ENCODE measurements around the gene EIF5A. TPM values are rescaled to one million over a fixed set of nuclear protein-coding genes. Genes with fewer than 3 reads are reported as not detected.

EIF5A gene
- total and polyA plus RNA-seq, 8 donors, result 213 to 622 (median 264) TPM

DNA sequence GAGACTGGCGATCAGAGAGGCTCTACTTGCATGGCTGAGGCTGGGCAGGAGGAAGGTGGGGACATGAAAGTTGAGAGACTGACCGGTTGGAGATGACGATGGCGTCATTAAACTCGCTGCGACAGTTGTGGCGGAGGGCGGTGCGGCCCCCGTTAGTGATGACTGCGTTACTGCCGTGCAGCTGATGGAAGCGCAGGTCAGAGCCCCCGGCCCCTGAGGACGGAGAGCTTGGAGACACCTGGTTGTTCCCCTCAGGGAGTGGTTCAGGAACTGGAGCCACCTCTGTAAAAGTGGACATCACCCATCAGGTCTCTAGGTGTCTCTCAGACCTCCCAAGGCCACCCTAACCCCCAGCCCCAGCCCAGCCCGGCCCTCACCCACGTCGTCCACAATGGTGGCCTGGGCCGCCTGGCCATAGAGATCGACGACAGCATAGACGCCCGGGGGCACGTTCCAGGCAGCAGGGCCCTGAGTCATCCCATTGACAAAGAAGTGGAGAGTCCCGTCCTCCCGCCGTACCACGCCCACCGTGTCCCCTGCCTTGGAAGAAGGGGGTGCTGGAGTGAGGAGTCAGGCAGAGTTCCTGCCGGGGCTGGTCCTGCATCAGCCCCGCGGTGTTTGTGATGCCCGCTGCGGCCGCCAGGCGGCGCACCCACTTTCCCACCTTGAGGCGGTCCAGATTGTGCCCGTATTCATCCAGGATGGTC lies 16.5 kb downstream of the EIF5A start:
- ATAC-seq (peak; percentile 26), DNase-seq (peak in 2 of 4 donors; percentile 55 to 91)
- intact Hi-C loops (cut with DNase I), result no loop called here
- Histone ChIP-seq H3K27me3 (no peaks in the 10 kb centered on the region), H3K27ac (no peak overlapping the region), H3K4me1 (peaks cover 0 to 14% of the 10 kb centered on the region in 2 donors), H3K9me3 (no peaks in the 10 kb centered on the region), H3K36me3 (peaks cover 0 to 79% of the 10 kb centered on the region in 2 donors), H3K4me3 (no peak overlapping the region)
- TF ChIP-seq, protein P1, sequence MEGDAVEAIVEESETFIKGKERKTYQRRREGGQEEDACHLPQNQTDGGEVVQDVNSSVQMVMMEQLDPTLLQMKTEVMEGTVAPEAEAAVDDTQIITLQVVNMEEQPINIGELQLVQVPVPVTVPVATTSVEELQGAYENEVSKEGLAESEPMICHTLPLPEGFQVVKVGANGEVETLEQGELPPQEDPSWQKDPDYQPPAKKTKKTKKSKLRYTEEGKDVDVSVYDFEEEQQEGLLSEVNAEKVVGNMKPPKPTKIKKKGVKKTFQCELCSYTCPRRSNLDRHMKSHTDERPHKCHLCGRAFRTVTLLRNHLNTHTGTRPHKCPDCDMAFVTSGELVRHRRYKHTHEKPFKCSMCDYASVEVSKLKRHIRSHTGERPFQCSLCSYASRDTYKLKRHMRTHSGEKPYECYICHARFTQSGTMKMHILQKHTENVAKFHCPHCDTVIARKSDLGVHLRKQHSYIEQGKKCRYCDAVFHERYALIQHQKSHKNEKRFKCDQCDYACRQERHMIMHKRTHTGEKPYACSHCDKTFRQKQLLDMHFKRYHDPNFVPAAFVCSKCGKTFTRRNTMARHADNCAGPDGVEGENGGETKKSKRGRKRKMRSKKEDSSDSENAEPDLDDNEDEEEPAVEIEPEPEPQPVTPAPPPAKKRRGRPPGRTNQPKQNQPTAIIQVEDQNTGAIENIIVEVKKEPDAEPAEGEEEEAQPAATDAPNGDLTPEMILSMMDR (IDR thresholded peaks at IDR 0.05), result peak; percentile 57 to 87

DNA sequence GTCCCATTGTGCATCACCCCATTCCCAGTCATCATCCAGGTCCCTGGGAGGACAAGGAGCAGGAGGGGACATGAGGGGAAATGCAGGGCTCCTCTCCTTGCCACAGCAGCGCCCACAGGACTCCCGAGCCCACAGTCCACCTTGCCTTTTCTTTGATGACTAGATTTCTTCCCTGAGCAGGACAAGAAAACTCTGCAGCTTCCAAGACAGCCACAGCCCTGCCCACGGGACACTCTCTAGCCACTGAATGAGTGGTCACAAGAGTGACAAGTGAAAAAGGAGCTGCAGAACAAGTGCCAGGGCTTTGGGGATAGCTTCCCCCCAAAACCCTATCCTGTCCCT lies 17.0 kb downstream of the EIF5A start:
- intact Hi-C loops (cut with DNase I), result no loop called here
- no peak for ATAC-seq
- TF ChIP-seq, protein P1 (IDR thresholded peaks at IDR 0.05), result peak in 1 of 2 donors; percentile 15
- DNase-seq, result no peak
- H3K4me1 ChIP-seq, result peaks cover 0 to 14% of the 10 kb centered on the region in 2 donors
- peaks cover 0 to 73% of the 10 kb centered on the region in 2 donors for H3K36me3 ChIP-seq
- no peak overlapping the region for H3K4me3 ChIP-seq
- no peaks in the 10 kb centered on the region for H3K9me3 ChIP-seq
- H3K27me3 ChIP-seq, result no peaks in the 10 kb centered on the region
- H3K27ac ChIP-seq, result no peak overlapping the region

GRCh38 chr17:7325031-7325528 lies 17.7 kb downstream of the EIF5A start:
- TF ChIP-seq, protein P1 (IDR thresholded peaks at IDR 0.05), result no peak
- H3K36me3 ChIP-seq, result peaks cover 0 to 68% of the 10 kb centered on the region in 2 donors
- H3K9me3 ChIP-seq, result no peaks in the 10 kb centered on the region
- peaks cover 0 to 14% of the 10 kb centered on the region in 2 donors for H3K4me1 ChIP-seq
- intact Hi-C loops (cut with DNase I), result no loop called here
- no peaks in the 10 kb centered on the region for H3K27me3 ChIP-seq
- H3K27ac ChIP-seq, result no peak overlapping the region
- no peak overlapping the region for H3K4me3 ChIP-seq
- DNase-seq, result no peak
- ATAC-seq, result no peak

GRCh38 chr17:7326186-7326585 lies 18.8 kb downstream of the EIF5A start:
- TF ChIP-seq, protein P1 (IDR thresholded peaks at IDR 0.05), result no peak
- Histone ChIP-seq H3K4me1 (peaks cover 3 to 23% of the 10 kb centered on the region in 2 donors), H3K9me3 (no peaks in the 10 kb centered on the region), H3K4me3 (no peak overlapping the region), H3K27me3 (no peaks in the 10 kb centered on the region), H3K27ac (no peak overlapping the region), H3K36me3 (peaks cover 0 to 56% of the 10 kb centered on the region in 2 donors)
- DNase-seq (no peak), ATAC-seq (no peak)
- intact Hi-C loops (cut with DNase I), result no loop called here

GRCh38 chr17:7327056-7327455 lies 19.6 kb downstream of the EIF5A start:
- Histone ChIP-seq H3K4me3 (no peak overlapping the region), H3K9me3 (no peaks in the 10 kb centered on the region), H3K36me3 (peaks cover 0 to 48% of the 10 kb centered on the region in 2 donors), H3K4me1 (peaks cover 3 to 24% of the 10 kb centered on the region in 2 donors), H3K27ac (no peak overlapping the region), H3K27me3 (no peaks in the 10 kb centered on the region)
- intact Hi-C loops (cut with DNase I), result no loop called here
- ATAC-seq (no peak), DNase-seq (no peak)
- TF ChIP-seq, protein P1 (IDR thresholded peaks at IDR 0.05), result no peak

Measured in left lung (tissue), 10 donors.